Ascending aorta (tissue), 2 donors: ENCODE measurements around the gene ASXL2. TPM values are rescaled to one million over a fixed set of nuclear protein-coding genes. Genes with fewer than 3 reads are reported as not detected.

Source experiments
- DNase-seq, 2 donors: peaks; one replicate each; pipeline ENCODE4 v3.0.0-alpha.2; 2019; ENCODE audit warnings: low spot score in 2 of 2
- H3K27ac ChIP-seq, 2 donors: fragments of 200-600 bp; sonication (generic); one replicate each; pipeline ENCODE4 v1.5.1; 2016 to 2017; ENCODE audit warnings: mild to moderate bottlenecking in 1 of 2
- H3K27me3 ChIP-seq: fragments of 200-600 bp; sonication (generic); one replicate; pipeline ENCODE4 v1.5.1; 2017
- H3K36me3 ChIP-seq, 2 donors: fragments of 200-600 bp; sonication (generic); one replicate each; pipeline ENCODE4 v1.5.1; 2016
- H3K4me1 ChIP-seq, 2 donors: fragments of 200-600 bp; sonication (generic); one replicate each; pipeline ENCODE4 v1.5.1; 2016 to 2017; ENCODE audit warnings: mild to moderate bottlenecking in 1 of 2
- H3K4me3 ChIP-seq, 2 donors: fragments of 200-600 bp; sonication (generic); one replicate each; pipeline ENCODE4 v1.5.1; 2016 to 2017; ENCODE audit warnings: mild to moderate bottlenecking in 1 of 2
- H3K9me3 ChIP-seq, 2 donors: fragments of 200-600 bp; sonication (generic); one replicate each; pipeline ENCODE4 v1.5.1; 2016
- CTCF ChIP-seq, 3 experiments: fragments of 200-600 bp in 2 of 3; fragments of 450-650 bp in 1 of 3; sonication (generic) in 2 of 3; IDR thresholded peaks; one replicate each; pipeline ENCODE4 v1.5.1; 2016 to 2019; ENCODE audit warnings: antibody characterized with exemption in 3 of 3, mild to moderate bottlenecking in 1 of 3, moderate library complexity in 1 of 3
- intact Hi-C: fragments of 100-400 bp; cut with DNase I; formaldehyde crosslinking; loops from one replicate; pipeline ENCODE4 v1.15.1; 2023
- total RNA-seq: library from RNA; depleted of rRNA; stranded (reverse); fragments of >200 nt; gene quantifications from one replicate; pipeline ENCODE4 v1.1.0, GENCODE V29; 2016

The ASXL2 gene
- total RNA-seq, 1 donor from 2014 or later = 8.7 TPM

- H3K27me3 ChIP-seq = no peaks in the 10 kb centered on the region
- no peak overlapping the region for H3K27ac ChIP-seq
- no peaks in the 10 kb centered on the region for H3K4me1 ChIP-seq
- no peaks in the 10 kb centered on the region for H3K9me3 ChIP-seq
- H3K36me3 ChIP-seq = peaks cover 3 to 4% of the 10 kb centered on the region in 2 donors
- no peak overlapping the region for H3K4me3 ChIP-seq
- intact Hi-C loops = no loop called here
- no peak for DNase-seq
- TF ChIP-seq CTCF (IDR thresholded peaks at IDR 0.05) = no peak
These were observed 67.9 kb downstream of the ASXL2 start for GRCh38 chr2:25810428-25810827.

- no peak for DNase-seq
- H3K4me3 ChIP-seq = no peak overlapping the region
- TF ChIP-seq CTCF (IDR thresholded peaks at IDR 0.05) = no peak
- peaks cover 5 to 11% of the 10 kb centered on the region in 2 donors for H3K36me3 ChIP-seq
- H3K27ac ChIP-seq = no peak overlapping the region
- H3K4me1 ChIP-seq = no peaks in the 10 kb centered on the region
- no peaks in the 10 kb centered on the region for H3K27me3 ChIP-seq
- no peaks in the 10 kb centered on the region for H3K9me3 ChIP-seq
- intact Hi-C loops = no loop called here
These were observed 68.6 kb downstream of the ASXL2 start for GRCh38 chr2:25809646-25810045.

- Histone ChIP-seq H3K4me3 (no peak overlapping the region), H3K9me3 (no peaks in the 10 kb centered on the region), H3K27me3 (no peaks in the 10 kb centered on the region), H3K27ac (no peak overlapping the region), H3K36me3 (peaks cover 11 to 26% of the 10 kb centered on the region in 2 donors), H3K4me1 (no peaks in the 10 kb centered on the region)
- DNase-seq = no peak
- intact Hi-C loops = no loop called here
- no peak for TF ChIP-seq CTCF (IDR thresholded peaks at IDR 0.05)
These were observed 70.3 kb downstream of the ASXL2 start for GRCh38 chr2:25808006-25808383.

- no peak for TF ChIP-seq CTCF (IDR thresholded peaks at IDR 0.05)
- Histone ChIP-seq H3K4me1 (no peaks in the 10 kb centered on the region), H3K9me3 (no peaks in the 10 kb centered on the region), H3K27me3 (no peaks in the 10 kb centered on the region), H3K4me3 (no peak overlapping the region), H3K27ac (no peak overlapping the region), H3K36me3 (peaks cover 14 to 33% of the 10 kb centered on the region in 2 donors)
- no peak for DNase-seq
- intact Hi-C loops = no loop called here
These were observed 71.3 kb downstream of the ASXL2 start for GRCh38 chr2:25806941-25807340.

- DNase-seq = no peak
- intact Hi-C loops = no loop called here
- Histone ChIP-seq H3K9me3 (no peaks in the 10 kb centered on the region), H3K27me3 (no peaks in the 10 kb centered on the region), H3K4me1 (no peaks in the 10 kb centered on the region), H3K4me3 (no peak overlapping the region), H3K36me3 (peaks cover 14 to 33% of the 10 kb centered on the region in 2 donors), H3K27ac (no peak overlapping the region)
- no peak for TF ChIP-seq CTCF (IDR thresholded peaks at IDR 0.05)
These were observed 72.3 kb downstream of the ASXL2 start for GRCh38 chr2:25805987-25806386.

- no peaks in the 10 kb centered on the region for H3K4me1 ChIP-seq
- TF ChIP-seq CTCF (IDR thresholded peaks at IDR 0.05) = no peak
- no peak overlapping the region for H3K27ac ChIP-seq
- no peaks in the 10 kb centered on the region for H3K9me3 ChIP-seq
- H3K36me3 ChIP-seq = peaks cover 11 to 36% of the 10 kb centered on the region in 2 donors
- intact Hi-C loops = no loop called here
- no peaks in the 10 kb centered on the region for H3K27me3 ChIP-seq
- no peak overlapping the region for H3K4me3 ChIP-seq
- no peak for DNase-seq
These were observed 73.9 kb downstream of the ASXL2 start for GRCh38 chr2:25804338-25804737.
